HG03378 (cell line): ENCODE measurements around the gene NECAB3.
"Not testable (repeated sequence)": the region's sequence is repeated elsewhere in the genome, so short reads cannot be mapped to it uniquely, and the experiment has no call there.

ENCODE experiments used
- ATAC-seq: cut with Tn5 transposase; IDR thresholded peaks from one replicate; pipeline ENCODE4 v1.9.1; 2021; ENCODE audit warnings: mild to moderate bottlenecking, moderate library complexity; ENCODE audit not compliant: unreplicated experiment

Gene NECAB3

DNA sequence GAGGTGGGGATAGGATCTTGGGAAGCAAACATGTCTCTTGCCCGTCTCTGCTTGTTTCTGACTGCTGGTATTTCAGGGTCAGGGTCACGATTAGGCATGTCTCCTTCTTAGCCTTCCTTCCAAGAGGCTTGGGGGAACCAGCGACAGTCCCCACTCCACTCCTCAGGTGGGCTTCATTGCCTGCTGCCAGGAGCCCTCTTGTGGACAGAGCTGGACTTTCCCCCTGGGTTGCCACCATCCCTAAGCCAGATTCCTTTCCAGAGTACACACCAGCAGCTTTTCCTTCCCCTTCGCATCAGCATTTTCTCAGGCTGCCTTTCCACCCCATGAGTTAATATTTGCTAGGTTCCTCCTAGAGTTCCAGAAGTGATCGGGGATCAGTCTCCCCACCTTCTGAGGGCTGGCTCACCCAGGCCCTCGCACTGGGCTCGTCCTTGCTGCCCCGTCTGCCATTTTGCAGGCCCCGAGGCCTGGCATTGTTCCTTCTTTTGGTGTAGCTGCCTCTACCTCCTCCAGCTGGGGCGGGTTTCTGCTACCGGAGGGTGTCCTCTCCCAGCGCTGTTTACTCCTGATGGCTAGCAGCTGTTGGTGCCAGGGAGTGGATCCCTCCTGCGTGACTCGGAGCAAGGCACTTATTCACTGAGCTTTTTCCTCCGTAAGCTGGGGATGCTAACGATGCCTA is 20.9 kb downstream of the NECAB3 start:
- no peak for ATAC-seq

DNA sequence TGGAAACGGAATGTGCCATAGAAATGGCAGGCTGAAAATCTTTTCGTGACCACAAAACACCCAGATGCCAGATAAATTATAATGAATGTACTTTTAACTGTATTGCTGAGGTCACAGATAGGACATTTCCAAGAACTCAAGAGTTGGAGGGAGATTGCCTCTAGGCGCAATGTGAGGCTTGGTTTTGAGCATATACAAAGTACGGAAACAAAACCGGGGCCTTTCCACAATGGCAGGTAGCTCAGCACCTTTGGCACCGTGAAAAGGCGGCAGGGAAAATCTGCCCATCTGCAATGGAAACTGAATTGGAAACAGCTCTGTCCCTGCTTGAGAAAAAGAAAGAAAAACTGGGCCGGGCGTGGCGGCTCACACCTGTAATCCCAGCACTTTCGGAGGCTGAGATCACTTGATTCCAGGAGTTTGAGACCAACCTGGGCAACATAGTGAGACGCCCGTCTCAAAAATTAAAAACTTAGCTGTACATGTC is 22.6 kb downstream of the NECAB3 start:
- ATAC-seq: no peak

DNA sequence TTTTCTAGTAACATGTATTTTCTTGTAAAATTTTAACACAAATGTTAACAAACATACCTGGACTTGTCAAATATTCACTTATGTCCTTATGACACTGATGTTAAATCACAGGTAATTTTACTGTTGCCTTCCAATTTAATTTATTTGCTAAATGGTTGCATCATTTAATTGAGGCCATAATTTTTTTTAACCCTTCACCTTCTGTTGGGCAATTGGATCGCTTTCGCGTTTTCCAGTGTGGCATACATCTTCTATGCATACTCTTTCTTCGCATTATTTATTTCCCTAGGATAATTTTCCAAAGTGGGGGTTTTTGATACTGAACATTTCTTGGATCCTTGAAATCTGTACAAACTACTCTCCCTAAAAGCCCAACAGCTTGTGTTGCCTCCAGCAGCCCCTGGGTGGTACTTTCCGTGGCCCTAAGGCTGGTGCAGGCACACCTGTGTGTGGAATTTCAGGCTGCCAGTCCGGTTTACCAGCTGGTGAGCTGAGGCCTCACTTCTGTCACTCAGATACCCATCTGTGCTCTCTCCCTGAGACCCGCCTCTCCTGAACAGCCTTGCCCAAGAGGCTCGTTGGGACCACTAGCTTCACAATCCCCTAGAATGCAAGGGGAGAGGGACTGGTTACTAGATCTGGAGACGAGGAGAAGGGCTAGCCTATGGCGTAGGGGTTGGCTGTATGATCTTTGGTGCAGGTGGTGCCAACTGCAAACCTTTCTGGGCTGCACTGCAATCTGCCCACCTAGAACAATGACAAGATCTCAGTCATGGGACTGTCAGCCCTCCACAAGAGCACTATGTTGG is 23.3 kb downstream of the NECAB3 start:
- ATAC-seq: no peak

DNA sequence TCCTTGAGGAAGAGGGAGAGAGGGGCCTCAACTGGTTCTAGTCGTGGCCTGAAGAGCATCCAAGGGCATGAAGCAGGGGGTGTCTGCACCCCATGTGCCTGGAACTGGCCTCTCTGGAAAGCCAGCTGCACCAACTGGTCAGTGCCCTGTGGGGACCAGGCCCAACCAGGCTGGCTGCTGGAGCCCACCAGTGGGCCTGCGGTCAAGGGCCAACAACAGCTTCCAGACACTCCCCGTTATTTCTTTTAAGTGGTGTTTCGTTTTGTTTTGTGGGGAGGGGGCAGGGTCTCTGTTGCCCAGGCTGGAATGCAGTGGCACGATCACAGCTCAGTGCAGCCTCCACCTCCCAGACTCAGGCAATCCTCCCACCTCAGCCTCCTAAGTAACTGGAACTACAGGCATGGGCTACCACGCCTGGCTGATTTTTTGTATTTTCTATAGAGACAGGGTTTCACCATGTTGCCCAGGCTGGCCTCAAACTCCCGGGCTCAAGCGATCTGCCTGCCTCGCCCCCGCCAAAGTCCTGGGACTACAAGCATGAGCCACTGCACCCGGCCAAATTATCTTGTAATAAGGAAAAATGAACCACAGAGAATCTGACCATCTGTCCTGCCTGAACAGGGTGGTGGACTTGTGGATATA is 24.0 kb downstream of the NECAB3 start:
- no peak for ATAC-seq

DNA sequence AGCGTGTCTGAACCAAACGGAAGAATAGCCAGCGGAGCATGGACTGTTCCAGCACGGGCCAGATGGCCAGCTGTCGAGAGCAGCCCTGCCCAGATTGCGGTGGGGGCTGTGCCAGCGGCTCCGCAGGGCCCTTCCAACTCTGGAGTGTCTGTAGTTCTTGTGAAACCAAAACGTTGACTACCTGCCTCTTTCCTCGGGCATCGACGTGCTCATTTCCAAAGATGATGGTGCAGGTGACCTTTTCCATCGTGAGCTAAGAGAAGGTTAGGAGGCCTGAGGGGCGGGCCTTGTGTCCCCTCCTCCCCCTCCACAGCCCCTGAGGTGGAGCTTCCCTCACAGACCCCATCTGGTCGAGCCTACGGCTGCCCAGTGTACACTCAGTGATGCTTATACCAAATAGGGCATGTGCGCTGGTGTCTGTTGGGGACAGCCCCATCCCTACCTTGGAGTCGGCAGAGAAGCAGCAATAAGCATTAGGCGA is 25.0 kb downstream of the NECAB3 start:
- no peak for ATAC-seq

DNA sequence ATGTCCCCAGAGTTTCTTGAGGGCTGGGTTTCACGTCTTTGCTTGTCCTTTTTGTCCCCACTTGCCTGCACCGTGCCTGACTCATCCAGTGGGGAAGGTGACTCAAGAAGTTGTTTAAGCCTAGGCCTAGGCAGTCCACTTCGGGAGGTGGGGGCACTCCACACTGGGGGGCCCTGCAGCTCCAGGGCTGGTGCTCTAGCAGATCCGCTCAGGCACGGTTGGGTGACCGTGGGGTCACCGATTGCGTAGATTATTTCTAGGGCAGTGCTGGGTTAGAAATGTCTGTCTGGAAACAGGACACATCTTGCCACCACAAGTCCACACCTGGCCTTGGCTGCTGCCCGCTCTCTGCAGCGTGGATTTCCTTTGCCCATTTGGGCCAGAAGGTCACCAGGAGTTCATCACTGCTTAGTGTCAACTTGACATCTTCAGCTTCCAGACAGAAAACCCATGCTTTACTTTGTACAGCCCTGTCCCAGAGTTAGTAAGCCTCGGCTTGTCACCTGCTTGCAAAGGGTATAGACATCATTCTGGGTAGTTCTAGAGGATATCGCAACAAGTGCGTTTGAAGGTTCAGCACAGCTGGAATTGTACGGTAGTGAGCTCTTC is 25.7 kb downstream of the NECAB3 start:
- ATAC-seq: no peak

DNA sequence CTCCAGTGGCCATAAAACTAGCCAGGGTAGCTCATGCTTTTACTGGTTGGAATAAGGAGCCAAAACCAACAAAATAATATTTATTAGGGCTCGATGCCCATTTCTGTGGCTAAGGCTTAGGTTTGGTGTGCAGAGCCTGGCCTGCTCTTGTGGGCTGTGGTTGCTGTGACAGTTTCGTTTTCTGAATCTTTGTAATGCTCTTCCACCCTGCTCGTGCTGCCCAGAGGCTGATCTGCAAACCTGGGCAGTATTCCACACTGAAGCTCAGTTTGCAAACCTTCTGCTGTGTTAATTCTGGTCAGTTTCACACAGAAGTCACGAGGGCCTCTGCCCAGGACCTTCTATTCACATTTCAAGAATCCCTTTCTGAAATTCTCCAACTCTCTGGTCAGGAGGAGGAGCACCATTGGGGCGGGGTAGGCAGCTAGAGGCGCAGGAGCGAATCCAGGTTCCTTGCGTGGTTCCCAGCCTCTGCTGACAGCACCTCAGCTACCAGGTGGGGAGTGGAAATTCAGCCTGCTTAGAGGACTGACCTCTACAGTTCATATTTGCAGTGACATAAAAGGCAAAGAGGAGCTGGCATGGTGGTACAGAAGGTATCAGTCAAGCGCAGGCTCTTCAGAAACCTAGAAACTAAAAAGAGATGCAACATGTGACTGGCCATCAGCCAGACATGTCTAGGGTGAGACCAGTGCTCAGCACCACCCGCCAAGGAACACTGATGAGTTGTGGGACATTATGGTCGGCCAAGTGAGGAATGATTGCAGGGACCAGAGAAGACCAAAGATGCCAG is 26.4 kb downstream of the NECAB3 start:
- ATAC-seq: no peak

DNA sequence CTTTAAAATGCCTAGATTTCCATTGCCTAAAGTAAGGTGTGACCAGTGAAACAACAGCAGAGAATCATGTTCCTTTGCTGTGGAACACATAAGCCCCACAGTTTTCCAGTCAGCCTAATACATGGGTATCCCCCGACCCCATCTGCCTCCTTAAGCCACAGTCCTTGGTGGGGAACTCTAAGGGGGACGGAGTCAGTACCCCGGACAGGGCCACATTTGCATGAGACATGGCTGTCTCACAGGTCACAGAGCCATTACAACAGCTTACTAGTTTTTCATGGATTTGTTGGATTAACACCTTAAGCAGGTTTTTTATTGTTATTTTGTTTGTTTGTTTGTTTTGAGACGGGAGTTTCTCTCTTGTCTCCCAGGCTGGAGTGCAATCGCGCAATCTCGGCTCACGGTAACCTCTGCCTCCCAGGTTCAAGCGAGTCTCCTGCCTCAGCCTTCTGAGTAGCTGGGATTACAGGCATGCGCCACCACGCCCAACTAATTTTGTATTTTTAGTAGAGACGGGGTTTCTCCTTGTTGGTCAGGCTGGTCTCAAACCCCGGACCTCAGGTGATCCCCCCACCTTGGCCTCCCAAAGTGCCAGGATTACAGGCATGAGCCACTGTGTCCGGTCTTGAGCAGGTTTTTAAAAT is 27.1 kb downstream of the NECAB3 start:
- ATAC-seq: not testable (repeated sequence)

DNA sequence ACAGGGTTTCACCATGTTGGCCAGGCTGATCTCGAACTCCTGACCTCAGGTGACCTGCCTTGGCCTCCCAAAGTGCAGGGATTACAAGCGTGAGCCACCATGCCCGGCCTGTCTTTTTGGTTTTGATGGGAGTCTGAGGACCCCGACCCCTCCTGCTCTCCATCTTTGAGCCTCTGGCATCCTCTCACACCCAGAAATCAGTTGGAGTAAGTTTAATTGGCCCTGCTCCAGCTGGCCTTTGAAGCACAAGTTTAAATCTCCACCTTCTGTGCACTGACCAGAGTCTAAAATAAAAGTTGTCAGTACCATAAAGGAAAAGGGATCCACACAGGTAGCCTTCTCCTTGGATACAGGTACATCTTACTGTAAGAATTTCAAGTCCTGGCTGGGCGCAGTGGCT is 28.0 kb downstream of the NECAB3 start:
- ATAC-seq: no peak

DNA sequence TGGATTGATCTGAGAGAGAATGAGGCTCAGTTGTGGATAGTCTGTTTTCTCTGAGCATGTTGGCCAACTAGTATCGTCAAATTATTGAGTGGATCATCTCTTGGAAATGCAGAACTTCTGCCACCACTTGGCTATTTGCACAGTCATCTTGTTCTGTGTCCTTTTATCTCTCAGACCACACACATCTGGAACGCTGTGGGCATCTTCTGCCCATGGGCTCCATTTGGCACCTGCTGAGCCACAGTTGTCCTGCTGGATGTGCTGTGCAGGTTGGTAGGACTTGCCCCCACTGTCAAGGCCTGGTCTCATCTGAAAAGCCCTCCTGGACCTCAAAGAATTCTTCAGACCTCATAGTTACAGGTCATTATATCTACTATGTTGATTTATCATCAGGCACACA is 28.8 kb downstream of the NECAB3 start:
- ATAC-seq: no peak

DNA sequence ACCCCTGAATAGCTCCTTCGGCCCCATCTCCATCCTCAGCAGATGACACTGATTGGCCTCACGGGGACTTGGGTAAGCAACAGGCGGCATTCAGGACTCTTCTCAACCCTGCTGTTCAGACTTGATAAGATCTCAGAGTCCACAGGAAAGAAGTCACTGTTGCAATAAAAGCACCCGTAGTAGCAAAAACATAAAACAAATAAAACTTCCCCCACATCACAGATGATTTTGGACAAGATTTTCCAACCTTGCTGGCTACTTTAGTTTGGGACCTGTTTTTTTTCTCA is 29.2 kb downstream of the NECAB3 start:
- ATAC-seq: no peak

DNA sequence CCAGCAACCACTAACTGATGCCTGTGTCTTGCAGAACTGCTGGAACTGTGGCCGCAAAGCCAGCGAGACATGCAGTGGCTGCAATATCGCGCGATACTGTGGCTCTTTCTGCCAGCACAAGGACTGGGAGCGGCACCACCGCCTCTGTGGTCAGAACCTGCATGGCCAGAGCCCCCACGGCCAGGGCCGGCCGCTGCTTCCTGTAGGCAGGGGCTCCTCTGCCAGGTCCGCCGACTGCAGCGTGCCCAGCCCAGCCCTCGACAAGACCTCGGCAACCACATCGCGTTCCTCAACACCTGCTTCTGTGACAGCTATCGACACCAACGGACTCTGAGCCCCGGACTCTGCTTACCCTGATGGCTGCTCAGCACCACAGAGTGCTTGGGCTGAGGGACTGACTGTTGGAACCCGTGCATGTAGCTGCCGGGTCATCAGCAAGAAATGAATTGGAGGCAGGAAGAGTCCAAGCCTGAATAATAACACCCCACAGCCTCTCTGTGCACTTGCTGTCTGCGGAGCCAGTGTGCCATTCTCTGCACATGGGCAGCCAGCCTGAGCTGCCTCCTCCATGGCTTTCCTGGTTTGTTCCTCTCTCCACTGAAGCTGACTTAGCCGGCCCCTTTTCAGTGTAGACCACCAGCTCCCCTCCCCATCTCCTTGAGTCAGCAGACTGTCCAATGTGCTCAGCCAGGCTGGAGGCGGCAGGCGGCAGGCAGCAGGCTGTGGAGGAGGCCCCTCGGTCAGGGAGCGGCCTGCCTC is 29.7 kb downstream of the NECAB3 start:
- no peak for ATAC-seq

DNA sequence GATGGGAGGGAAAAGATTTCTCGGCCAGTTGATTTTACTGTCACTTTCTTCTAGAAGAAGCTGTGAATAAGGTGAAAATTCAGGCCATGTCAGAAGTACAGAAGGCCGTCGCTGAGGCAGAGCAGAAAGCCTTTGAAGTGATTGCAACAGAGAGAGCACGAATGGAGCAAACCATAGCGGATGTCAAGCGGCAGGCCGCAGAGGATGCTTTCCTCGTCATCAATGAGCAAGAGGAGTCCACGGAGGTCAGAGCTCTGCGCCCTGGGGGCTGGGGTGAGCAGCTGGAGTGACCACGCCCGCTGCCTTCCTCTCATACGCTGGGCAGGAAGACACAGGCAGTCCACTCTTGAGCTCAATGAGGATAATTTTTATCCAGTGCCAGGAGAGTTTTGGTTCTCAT is 33.9 kb downstream of the NECAB3 start:
- no peak for ATAC-seq

DNA sequence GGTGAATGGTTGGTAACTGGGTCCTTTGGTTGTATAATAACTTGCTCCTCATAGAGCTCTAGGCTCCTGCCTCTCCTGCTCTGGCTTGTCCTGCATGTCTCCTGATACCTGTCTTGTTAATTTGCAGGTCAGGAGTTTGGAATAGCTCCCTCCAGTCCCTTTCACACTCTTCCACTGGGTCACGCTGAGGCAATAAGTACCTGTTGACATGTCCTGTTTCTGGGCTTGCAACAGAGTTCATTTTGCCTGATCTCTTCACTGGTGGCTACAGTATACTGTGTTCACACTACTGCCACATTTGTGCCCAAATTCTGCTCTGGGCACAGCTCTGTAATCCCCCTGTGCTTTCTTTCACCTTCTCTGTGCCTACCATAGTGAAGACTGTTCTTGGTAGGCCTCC is 37.5 kb downstream of the NECAB3 start:
- no peak for ATAC-seq

DNA sequence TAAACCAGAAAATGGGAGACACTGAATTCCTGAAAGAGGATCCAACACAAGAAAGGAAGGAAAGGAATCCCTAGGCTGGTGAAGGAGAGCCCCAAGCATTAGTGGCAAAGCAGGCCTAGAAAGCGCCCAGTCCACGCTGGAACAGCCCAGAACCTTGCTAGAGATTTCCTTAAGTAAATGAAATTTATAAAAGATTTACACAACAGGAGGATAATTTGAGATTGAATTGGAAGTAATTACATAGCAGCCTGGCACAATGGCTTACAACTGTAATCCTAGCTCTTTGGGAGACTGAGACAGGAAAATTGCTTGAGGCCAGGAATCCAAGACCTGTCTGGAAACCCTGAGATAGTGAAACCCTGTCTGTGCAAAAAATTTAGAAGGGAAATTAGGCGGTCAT is 38.9 kb downstream of the NECAB3 start:
- ATAC-seq: no peak

DNA sequence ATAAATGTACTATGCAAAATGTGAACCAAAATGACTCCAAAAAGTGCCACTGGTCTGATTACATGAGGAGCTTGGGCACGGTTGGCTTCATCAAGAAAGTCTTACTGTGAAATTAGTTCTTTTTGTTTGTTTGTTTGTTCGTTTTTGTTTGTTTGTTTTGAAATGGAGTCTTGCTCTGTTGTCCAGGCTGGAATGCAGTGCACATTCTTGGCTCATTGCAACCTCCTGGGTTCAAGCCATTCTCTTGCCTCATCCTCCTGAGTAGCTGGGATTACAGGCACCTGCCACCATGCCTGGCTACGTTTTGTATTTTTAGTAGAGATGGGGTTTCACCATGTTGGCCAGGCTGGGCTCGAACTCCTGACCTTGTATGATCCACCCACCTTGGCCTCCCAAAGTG is 42.3 kb downstream of the NECAB3 start:
- ATAC-seq: not testable (repeated sequence)

DNA sequence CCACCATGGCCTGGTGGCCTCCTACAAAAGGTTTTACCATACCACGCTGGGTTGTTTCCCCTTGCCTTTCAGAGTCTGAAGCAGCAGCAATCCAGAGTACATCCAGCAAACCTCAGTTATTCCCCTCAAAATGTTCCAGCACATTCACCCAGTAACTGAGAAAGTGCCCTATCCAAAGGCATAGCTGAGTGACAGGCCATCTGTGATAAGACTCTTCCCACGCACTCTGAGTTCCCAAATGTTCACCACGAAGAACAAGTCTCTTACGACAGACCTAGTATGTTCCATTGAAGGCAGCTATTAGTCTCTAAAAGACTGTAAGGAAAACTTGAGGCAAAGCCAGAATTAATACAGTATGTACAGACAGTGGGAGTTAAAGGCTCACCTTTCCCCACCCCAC is 43.7 kb downstream of the NECAB3 start:
- ATAC-seq: no peak

DNA sequence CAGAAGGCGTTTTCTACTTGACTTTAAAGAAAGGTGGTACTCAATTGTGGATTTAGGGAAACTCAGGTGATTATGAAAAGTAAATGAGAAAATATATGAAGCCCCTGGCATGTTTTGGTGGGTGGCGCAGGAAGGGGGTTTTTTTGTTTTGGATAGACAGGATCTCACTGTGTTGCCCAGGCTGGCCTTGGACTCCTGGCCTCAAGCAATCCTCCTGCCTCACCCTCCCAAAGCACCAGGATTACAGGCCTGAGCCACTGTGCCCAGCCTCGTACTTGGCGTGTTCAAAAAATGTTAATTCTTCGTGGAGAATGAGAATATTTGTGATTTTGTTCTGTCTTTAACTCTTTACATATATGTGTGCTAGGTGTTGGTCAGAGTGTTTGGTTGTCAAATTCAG is 44.2 kb downstream of the NECAB3 start:
- ATAC-seq: no peak

DNA sequence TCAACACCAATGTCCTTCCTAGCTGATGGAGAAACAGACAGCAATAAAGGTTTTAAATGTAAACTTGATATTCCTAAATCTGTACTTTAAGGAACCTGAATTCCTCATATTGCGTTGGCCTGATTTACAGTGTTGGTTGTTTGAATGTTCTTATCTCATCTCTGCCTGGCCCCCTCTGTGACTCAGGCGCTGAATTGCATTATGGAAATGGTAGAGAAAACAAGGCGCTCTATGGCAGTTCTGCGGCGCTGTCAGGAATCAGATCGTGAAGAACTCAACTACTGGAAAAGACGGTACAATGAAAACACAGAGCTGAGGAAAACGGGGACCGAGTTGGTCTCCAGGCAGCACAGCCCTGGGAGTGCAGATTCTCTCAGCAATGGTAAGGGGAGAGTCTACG is 44.7 kb downstream of the NECAB3 start:
- ATAC-seq: no peak
